G401 (cell line): ENCODE results near the gene KDM4C. TPM values are rescaled to one million over a fixed set of nuclear protein-coding genes. Genes with fewer than 3 reads are reported as not detected.
"Not testable (repeated sequence)": the region's sequence is repeated elsewhere in the genome, so short reads cannot be mapped to it uniquely, and the experiment has no call there.

Experiments used
- DNase-seq: peaks from one replicate; pipeline ENCODE4 v3.0.0-alpha.2; 2015; ENCODE audit warnings: low spot score
- in situ Hi-C: cut with HindIII; loops from 2 replicates; pipeline ENCODE4 v1.10.0; 2016; ENCODE audit warnings: low sequenced_read_pairs, mixed read lengths
- total RNA-seq: library from RNA; depleted of rRNA; stranded (reverse); fragments of >200 nt; shearing (Covaris generic); gene quantifications from 2 replicates; pipeline ENCODE4 v1.2.3, GENCODE V29; 2014

The KDM4C gene
- total RNA-seq, 1 experiment from 2014 or later: 12.7 TPM

GRCh38 chr9:6943293-6943692 is 185.5 kb downstream of the KDM4C start:
- DNase-seq: no peak
- in situ Hi-C loops: no loop called here

DNA sequence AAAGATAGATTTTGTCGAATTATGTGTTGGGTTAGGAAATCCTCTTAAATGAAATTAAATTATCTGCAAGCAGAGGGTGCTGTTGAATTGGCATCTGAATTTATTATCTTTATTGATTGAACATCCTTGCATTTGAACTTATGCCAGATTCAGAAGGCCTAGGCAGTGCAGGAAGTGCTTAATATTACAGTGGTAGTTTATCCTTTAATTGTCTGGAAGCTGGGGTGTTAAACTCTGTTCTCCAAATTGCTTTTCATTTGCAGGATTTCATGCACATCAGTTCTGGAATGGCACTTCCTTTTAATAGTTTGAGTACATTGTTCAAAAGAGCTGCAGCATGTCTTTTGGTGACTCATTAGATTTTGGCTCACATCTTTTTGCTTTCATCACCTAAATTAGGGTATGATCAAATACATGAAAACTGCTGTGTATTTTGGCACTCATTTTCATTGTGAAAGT is 186.3 kb downstream of the KDM4C start:
- DNase-seq: peak; percentile 43
- in situ Hi-C loops: no loop called here

GRCh38 chr9:6944896-6945295 is 187.1 kb downstream of the KDM4C start:
- peak; percentile 69 for DNase-seq
- in situ Hi-C loops: no loop called here

- in situ Hi-C loops: no loop called here
- no peak for DNase-seq
Observed at GRCh38 chr9:6945816-6946215, 188.0 kb downstream of the KDM4C start.

DNA sequence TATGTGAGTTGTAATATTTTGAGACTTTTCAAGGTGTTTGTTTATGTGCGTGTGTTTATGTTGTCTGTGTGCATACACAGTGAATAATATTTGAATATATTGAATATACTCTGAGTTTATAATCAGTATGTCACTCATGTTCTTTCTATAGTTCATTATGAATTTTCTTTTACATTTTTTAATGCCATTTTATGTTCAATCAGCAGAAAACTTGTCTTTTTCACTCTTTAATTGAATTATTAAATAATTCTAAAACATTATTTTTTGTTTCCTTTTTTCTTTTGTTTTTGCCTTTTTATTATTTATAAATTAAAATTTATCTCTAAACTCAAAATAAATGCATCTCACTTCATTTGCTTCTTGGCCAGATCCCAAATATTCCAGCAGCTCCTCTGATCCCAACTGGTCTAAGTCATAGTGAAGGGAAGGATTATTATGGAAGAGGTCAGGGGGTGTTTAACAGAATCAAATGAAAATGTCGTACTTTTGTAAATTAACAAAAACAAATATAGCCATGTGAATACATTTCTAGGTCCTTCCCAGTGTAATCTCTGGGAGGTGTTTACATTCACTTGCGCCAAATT is 188.9 kb downstream of the KDM4C start:
- in situ Hi-C loops: no loop called here
- DNase-seq: peak; percentile 56

DNA sequence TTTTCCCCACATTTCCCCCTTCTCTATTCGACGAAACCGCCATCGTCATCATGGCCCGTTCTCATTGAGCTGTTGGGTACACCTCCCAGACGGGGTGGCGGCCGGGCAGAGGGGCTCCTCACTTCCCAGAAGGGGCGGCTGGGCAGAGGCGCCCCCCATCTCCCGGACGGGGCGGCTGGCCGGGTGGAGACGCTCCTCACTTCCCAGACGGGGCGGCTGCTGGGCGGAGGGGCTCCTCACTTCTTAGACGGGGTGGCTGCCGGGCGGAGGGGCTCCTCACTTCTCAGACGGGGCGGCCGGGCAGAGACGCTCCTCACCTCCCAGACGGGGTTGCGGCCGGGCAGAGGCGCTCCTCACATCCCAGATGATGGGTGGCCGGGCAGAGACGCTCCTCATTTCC is 191.1 kb downstream of the KDM4C start:
- DNase-seq, in situ Hi-C loops: not testable (repeated sequence)

GRCh38 chr9:6955251-6955921 is 197.6 kb downstream of the KDM4C start:
- DNase-seq: peak; percentile 52
- in situ Hi-C loops: no loop called here

- DNase-seq: peak; percentile 69
- in situ Hi-C loops: no loop called here
Observed at GRCh38 chr9:6956879-6957278, 199.1 kb downstream of the KDM4C start.

- no peak for DNase-seq
- in situ Hi-C loops: no loop called here
Observed at GRCh38 chr9:6959270-6960000, 201.7 kb downstream of the KDM4C start.

- no peak for DNase-seq
- in situ Hi-C loops: no loop called here
Observed at GRCh38 chr9:6960777-6961176, 203.0 kb downstream of the KDM4C start.

GRCh38 chr9:6961845-6962522 is 204.2 kb downstream of the KDM4C start:
- DNase-seq: no peak
- in situ Hi-C loops: no loop called here

GRCh38 chr9:6965566-6965965 is 207.8 kb downstream of the KDM4C start:
- in situ Hi-C loops: no loop called here
- no peak for DNase-seq

- no peak for DNase-seq
- in situ Hi-C loops: no loop called here
Observed at GRCh38 chr9:6968271-6968670, 210.5 kb downstream of the KDM4C start.

DNA sequence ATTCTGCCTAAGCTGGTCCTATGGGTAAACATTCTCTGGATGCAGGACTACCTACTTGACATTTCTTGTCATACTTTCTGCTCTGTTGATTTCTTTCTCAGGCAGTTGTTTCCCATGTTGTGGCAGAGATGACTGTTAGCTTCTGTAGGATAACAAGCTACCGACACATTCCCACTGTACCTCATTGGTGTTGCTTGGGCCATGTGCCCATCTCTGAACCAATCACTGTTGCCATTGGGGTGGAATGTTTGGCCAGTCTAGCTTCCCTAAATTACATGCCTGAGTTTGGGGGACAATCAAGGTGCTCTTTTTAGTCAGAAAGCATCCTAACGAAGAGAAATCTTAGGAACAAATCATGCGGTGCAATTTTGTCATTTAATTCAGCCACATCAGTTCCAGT is 212.0 kb downstream of the KDM4C start:
- in situ Hi-C loops: no loop called here
- no peak for DNase-seq

DNA sequence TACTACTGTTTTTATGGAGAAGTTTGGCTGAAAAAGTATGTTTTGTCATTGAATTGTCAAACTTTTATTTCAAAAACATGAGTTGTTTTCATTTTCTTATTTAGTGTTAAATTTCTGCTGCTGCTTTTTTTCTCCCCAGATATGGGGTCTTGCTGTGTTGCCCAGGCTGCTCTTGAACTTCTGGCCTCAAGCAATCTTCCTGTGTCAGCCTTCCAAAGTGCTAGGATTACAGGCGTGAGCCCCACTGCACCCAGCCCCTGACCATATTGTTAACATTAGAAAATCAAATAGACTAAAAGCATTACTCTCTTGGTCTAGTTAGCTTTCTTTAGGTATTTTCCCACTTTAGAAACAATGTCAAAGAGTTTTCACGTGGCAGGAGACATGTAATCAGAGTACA is 215.3 kb downstream of the KDM4C start:
- DNase-seq: no peak
- in situ Hi-C loops: no loop called here

GRCh38 chr9:6973762-6974161 is 216.0 kb downstream of the KDM4C start:
- in situ Hi-C loops: no loop called here
- DNase-seq: no peak

DNA sequence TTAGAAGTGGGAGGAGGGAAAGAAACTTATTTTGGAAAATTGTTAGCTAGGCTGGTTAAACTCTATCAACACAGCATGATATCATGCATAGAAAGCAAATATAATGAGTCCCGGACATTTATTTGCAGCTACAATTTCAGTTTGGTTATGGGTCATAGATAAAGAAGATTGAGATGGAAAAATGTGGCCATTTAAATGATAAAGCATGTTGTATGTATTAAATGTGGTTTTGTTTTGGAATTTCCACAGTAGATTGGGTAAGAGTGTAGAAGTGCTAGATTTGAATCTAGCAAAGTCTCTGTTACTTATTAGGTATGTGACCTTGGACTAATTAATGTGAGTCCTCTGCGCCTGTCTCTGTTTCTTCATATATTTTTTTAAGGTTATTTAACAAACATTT is 217.4 kb downstream of the KDM4C start:
- in situ Hi-C loops: no loop called here
- no peak for DNase-seq

DNA sequence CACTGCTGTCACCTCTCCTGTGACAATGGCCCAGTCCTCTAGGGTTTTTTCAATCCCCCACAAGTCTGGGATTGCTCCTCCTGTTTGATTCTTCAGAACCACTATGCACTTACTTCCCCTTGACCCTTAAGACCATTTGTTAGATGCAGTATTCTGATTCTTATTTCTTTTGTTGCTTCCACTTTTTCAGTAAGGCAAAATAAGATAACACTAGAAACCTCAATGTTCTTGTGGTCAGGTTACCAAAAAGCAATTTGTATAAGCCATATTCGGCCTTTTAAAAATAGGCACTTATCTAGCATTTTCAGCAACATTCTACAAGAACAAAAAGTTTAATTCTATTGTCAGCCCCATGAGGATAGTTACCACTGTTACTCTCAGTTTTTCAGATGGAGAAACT is 220.0 kb downstream of the KDM4C start:
- in situ Hi-C loops: no loop called here
- DNase-seq: no peak

DNA sequence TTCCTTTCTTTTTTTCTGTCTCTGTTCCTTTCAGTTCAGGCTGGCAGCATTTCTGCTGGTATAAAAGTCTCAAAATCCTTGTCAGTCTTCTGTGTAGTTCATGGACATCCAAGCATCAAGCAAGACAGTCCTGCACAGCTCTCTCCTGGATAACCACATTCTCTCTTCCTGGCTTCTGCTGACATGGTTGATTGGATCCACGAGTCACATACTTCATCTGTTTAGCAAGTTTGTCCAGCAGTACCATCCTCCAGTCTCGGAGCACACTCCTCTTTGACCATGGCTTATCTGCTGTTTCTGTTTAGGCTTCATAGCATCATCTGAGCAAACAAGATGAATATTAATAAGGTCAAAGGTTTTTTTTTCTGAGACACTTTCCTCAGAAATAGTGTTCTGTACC is 220.8 kb downstream of the KDM4C start:
- peak; percentile 30 for DNase-seq
- in situ Hi-C loops: no loop called here
